Measurements from ENCODE around the gene POGZ.

Gene POGZ

DNA sequence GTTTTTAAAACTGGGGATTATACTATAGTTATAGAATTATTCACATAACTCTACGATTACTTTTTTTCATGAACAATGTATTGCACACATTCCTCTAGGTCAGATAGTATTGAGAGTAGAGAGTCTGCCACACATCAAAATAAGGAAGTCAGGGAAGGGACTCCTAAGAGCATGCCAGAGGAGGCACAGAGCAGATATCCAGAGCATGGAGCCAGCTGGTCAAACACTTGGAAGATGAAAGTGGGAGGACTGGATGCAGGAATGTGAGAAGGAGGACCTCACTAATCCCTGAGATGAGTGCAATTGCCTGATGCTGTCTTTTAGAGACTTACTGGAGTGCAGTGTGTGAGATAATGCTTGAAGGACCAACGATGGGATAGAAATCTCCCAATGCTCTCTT lies 102.6 kb downstream of the POGZ start:
- H3K4me3 ChIP-seq (ENCODE audit: low read length, poor library complexity, severe bottlenecking), result no peak overlapping the region
- H3K4me1 ChIP-seq (ENCODE audit: insufficient read depth, low read length, poor library complexity, severe bottlenecking), result no peaks in the 10 kb centered on the region
- no peak for TF ChIP-seq EZH2phosphoT487 (IDR thresholded peaks at IDR 0.05; ENCODE audit: borderline replicate concordance)
- TF ChIP-seq, protein P1, sequence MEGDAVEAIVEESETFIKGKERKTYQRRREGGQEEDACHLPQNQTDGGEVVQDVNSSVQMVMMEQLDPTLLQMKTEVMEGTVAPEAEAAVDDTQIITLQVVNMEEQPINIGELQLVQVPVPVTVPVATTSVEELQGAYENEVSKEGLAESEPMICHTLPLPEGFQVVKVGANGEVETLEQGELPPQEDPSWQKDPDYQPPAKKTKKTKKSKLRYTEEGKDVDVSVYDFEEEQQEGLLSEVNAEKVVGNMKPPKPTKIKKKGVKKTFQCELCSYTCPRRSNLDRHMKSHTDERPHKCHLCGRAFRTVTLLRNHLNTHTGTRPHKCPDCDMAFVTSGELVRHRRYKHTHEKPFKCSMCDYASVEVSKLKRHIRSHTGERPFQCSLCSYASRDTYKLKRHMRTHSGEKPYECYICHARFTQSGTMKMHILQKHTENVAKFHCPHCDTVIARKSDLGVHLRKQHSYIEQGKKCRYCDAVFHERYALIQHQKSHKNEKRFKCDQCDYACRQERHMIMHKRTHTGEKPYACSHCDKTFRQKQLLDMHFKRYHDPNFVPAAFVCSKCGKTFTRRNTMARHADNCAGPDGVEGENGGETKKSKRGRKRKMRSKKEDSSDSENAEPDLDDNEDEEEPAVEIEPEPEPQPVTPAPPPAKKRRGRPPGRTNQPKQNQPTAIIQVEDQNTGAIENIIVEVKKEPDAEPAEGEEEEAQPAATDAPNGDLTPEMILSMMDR (conservative IDR thresholded peaks at IDR 0.05; ENCODE audit: low read length), result no peak
- H4K20me1 ChIP-seq (ENCODE audit: insufficient read depth, low read length, poor library complexity, severe bottlenecking), result no peaks in the 10 kb centered on the region
- no peaks in the 10 kb centered on the region for H3K9me2 ChIP-seq (replicated peaks; ENCODE audit: low read depth, low read length)
- no peaks in the 10 kb centered on the region for H3K27me3 ChIP-seq (ENCODE audit: insufficient read depth, low read length, poor library complexity, severe bottlenecking)
- H2AFZ ChIP-seq (ENCODE audit: low read length), result 0 out of 2 replicates have a peak overlapping the region, but pooled peaks have one; percentile 41
- no peaks in the 10 kb centered on the region for H3K9me3 ChIP-seq (ENCODE audit: insufficient read depth, low read depth, low read length)
- H3K9ac ChIP-seq (ENCODE audit: low read depth, low read length, poor library complexity, severe bottlenecking), result no peak overlapping the region
- H3K4me2 ChIP-seq (ENCODE audit: low read depth, low read length, poor library complexity, severe bottlenecking), result no peak overlapping the region
- no peaks in the 10 kb centered on the region for H3K36me3 ChIP-seq (ENCODE audit: insufficient read depth, low read length)
- H3F3A ChIP-seq (ENCODE audit: low read depth), result no peaks in the 10 kb centered on the region
- H3K79me2 ChIP-seq (ENCODE audit: insufficient read depth, low read length), result no peaks in the 10 kb centered on the region
